Renal cortical epithelial cell (primary cell): ENCODE data around the gene TMCO2. TPM values are rescaled to one million over a fixed set of nuclear protein-coding genes. Genes with fewer than 3 reads are reported as not detected.
"Not testable (repeated sequence)": the region's sequence is repeated elsewhere in the genome, so short reads cannot be mapped to it uniquely, and the experiment has no call there.

Experiments
- DNase-seq: peaks from one replicate; pipeline ENCODE4 v3.0.0-alpha.2; 2011; ENCODE audit warnings: low read depth
- total RNA-seq: library from RNA; depleted of rRNA; stranded (reverse); fragments of >200 nt; gene quantifications from 2 replicates; pipeline ENCODE4 v1.2.3, GENCODE V29; 2014

Gene TMCO2
- total RNA-seq = not detected in 2 replicates

DNA sequence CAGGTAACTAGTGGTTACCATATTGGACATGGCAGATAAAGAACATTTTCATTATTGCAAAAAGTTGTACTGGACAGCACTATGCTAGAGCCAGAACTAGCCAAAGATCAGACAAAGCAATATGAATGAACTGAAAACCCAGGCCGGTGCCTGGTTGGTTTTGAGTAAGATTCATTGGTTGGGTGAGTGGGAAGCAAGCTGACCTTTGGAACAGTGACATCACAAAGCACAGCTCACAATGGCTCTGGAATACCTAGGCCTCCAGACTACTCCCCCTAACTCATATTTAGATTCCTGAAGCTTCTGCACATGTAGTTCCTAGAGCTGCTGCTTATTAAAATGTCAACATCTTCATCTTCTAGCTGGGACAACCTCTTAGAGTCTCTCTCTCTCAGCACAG, at the start of gene TMCO2:
Gene TMCO2, plus strand, starts transcription at position 283 of the 400 bp plus-strand sequence. Its CDS starts 57 bp downstream, at position 340.
- peak; percentile 31 for DNase-seq

DNA sequence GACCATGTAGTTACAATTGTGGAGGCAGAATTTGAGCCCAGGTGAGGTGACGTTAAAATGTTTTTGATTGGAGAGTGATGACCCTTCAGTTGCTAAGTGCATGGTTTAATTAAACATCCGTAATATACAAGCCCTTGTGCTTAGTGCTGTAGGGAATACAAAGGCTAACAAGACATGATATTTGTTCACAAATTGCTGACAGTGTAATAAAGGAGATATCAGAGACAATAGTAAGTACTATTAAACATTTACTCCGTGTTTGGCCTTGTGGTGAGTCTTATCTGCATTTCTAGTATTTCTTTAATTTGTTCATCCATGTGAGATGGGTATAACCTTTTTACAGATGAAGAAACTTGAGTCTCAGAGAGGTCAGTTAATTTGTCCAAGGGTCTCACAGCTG, 48.6 kb upstream of the TMCO2 start:
- no peak for DNase-seq

DNA sequence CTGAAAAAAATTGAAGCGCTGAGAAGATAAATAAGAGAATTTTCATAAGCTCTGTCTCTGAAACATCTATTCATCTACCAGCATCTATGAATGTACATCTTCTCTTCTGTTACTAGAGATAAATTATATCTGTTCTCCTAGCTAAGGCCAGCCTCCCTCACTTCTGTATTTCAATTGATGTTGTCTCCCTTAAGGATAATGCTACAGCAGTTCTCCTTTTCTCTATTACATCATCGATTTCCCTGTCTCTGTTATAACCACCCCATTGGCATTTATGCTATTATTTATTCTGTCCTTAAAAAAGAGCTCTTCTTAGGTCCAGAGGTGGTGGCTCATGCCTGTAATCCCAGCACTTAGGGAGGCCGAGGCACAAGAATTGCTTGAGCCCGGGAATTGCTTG, 42.9 kb upstream of the TMCO2 start:
- DNase-seq = no peak

DNA sequence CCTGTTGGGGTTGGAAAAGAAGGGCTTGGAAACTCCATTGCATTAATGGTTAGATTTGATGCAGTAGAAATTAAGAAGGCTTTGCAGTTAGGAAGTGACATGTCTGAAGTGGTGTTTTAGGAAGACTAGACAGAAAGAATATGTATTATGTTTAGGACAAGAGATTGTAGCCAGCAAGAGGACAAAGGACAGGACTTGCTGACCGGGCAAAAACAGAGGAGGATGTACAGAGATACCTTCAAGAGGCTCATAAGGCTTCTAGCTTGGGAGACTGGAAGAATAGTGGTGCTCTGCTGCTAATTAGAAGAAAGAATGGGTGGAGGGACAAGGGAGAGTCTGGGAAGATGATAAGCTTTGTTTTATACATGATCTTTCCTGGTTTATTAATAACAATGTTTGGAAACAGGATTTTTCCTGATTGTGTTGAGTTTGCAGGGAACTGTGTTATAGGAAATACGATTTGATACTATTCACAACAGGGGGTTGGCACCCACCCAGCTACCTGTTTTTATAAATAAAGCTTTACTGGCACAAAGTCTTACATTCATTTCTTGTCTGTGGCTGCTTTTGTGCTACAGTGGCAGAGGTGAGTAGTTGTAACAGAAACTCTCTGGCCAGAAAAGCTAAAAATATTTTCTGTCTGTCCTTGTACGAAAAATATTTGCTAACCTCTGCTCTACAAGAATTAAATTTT, 37.1 kb upstream of the TMCO2 start:
- DNase-seq = no peak

DNA sequence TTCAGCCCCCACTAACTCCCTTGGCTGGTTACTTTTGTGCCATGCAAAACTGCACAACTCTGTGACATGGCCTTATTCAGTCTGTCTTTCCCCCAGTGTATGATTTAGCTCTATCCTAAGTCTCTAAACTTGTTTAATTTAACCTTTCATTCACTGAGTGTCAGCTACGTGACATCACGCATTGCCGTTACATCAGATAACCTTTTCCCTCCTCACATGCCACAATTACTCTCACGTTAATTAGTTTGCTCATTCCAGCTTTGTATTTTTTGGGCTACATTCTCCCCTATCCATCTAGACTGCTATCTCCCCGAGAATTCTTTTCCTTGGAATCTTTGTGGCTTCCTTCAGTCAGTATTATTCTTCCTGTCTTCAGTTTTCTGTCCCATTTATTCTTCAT, 29.4 kb upstream of the TMCO2 start:
- DNase-seq = no peak

DNA sequence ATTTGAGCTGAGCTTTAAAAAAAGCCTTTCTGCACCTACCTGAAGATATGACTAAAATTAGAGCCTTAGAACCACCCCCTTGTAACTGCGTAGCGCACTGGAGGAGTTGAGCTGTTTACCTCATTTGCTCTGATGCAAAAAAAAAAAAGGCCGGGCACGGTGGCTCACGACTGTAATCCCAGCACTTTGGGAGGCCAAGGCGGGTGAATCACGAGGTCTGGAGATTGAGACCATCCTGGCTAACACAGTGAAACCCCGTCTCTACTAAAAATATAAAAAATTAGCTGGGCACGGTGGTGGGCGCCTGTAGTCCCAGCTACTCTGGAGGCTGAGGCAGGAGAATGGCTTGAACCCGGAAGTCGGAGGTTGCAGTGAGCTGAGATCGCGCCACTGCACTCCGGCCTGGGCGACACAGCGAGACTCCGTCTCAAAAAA, 26.2 kb upstream of the TMCO2 start:
- DNase-seq = not testable (repeated sequence)

DNA sequence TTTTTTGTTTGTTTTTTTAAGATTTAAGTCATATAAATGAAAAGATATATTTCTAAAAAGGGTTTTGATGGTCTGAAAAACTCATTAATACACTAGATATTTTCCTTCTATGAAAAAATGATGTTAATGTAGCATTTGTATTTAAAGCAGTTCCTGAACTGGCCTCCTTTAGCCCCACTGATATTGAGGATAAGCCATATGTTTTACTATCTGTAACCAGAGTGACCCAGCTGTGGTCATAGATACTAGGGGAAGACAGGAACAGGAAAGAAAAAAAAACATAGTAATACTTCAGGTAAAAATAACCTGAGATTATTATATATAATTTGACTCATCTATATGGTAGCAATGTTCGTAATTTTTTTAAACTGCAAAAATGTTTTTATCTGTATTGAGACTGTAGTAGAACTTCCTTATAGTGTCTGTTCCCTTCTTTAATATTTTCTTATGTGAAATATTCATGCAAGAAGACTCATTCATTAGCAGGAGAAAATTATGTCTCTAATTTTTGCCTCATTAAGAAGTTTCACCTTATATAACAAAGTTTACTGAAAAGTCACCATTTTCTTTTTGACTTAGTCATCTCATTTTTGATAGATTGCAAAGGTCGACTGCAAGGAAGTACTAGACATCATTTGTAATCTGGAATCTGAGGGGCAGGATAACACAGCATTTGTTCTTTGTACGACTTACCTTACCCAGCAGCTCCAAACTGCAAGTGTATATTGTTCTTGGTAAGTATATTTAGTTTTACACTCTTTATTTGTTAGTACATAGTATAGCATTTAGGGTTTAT, 25.6 kb upstream of the TMCO2 start:
- DNase-seq = no peak

DNA sequence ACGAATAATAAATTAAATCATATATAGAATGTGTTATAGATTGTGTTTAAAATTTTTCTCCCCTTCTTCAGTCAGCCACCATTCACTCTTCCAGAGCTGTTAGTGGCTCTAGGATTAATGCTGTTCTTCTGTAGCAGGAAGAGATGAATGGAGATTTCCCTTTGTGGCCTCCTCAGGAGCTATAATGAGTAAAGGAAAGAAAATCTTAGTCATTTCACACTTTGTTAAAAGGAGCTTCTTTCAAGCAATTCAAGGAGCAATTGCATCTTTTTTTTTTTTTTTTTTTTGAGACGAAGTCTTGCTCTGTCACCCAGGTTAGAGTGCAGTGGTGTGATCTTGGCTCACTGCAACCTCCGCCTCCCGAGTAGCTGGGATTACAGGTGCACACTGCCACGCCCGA, 23.7 kb upstream of the TMCO2 start:
- DNase-seq = no peak

DNA sequence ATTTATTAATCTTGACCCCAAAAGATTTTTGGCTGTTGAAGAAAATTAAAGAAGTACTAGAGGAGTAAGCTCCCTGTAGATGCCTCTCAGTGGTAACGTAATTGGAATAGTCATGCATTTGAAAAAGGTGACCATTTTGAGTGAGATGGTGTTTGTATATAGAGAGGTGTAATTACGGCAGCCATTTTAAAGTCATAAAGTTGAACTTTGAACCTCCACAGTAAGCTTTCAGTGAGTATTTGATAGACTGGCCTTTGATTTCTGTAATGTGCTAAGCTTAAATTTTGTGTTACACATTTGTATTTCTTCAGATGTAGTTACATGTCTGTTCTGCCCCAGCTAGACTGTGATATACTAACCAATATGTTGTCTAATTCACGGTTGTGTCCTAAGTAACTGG, 21.5 kb upstream of the TMCO2 start:
- DNase-seq = no peak

DNA sequence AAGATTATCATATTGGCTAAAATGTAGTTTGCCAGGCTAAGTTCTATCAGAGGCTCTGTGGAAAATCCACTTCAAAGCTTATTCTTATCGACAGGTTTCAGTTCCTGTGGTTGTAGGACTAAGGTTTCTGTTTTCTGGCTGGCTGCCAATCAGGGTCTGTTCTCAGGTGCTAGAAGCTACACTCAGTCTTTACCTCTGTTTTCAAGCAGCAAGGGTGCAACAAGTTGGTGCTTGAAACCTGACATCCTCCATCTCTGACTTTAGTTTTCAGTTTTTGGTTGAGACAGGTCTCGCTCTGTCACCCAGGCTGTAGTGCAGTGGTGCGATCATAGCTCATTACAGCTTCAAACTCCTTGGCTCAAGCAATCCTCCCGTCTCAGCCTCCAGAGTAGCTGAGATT, 15.3 kb upstream of the TMCO2 start:
- DNase-seq = no peak

DNA sequence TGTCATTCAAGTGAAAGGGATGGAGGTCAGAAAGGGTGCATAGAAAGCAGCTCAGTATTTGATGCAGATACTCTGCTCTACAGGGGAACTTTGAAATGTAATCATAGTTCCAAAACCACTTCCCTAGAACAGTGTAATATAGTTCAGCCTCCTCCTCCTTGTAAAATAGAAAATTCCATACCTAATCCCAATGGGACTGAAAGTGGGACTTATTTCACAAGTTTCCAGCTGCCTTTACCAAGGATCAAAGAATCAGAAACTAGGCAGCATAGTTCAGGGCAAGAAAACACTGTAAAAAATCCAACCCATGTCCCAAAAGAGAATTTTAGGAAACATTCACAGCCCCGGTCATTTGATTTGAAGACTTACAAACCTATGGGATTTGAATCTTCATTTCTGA, 8.1 kb upstream of the TMCO2 start:
- no peak for DNase-seq

DNA sequence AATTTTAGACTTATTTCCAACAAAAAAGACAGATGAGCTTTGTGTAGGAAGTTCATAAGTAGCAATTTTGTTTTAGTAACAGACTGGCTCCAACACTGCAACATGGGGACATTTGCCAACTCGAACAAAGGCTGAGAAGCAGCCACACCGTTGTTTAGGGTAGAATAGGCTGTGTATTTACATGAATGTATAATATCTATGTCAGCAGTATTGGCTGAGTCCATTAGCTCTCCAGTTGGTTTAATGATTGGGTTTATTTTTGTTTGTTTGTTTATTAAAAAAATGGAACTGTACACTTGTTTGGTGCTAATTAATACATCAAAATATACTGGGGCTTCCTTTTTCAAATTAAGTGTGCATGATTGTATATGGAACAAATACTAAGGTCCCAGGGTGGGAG, 7.3 kb upstream of the TMCO2 start:
- no peak for DNase-seq

DNA sequence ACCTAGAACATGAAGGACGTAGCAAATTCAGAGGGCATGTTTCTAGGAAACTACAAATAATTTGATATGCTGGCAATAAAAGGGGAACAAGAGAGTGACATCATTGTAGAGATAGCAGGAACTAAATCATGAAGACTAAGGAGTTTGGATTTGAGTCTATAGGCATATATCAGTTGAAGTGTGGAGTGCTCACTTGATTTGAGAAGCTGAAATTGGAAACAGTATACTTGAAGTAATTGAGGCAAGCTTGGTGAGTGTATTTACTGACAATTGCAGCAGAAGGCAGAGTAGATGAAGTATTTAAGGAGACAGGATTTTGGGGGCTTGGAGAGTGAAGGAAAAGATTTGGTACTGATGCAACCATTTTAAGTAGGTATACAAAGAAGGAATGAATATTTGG, 6.4 kb upstream of the TMCO2 start:
- DNase-seq = peak; percentile 9

DNA sequence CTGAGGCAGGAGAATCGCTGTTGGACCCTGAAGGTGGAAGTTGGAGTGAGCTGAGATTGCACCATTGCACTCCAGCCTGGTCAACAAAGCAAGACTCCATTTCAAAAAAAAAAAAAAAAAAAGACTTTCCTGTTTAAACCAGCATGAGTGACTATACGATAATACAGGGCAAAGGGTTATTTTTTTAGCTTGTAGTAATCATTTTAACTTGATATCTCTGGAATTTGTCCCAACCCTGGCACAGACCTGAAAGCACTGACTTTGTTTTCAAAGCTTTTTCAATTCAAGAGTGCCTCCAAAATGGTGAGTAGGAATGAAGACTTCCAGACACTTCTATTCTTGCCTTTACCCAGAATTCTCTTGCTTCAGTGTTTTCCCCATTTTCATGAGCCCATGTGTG, 4.4 kb upstream of the TMCO2 start:
- no peak for DNase-seq

DNA sequence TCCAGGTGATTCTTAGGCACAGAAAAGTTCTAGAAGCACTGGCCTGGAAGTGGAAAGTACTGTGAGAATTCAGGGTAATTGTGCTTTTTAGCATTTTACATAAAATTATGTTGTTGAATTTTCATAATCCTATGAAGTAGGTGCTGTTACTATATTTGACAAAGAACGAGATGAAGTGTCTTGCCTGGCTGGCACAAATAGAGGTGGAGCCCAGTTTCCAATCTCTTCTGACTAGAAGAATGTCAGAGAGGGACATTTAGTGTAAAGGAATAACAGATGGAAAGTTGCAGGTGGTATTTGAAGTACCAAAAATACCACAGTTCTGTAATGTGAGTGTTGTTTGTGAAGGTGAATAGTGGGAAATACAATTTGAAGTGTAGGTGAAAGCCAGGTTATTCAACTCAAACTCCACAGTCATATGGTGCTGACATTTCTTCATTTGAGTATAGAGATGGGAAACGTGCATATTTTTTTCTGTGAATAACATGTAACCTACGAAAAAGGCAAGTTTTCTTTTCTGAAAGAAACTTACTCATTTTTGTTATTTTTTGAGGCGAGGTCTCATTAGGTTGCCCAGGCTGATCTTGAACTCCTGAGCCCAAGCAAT, 3.5 kb upstream of the TMCO2 start:
- DNase-seq = no peak

DNA sequence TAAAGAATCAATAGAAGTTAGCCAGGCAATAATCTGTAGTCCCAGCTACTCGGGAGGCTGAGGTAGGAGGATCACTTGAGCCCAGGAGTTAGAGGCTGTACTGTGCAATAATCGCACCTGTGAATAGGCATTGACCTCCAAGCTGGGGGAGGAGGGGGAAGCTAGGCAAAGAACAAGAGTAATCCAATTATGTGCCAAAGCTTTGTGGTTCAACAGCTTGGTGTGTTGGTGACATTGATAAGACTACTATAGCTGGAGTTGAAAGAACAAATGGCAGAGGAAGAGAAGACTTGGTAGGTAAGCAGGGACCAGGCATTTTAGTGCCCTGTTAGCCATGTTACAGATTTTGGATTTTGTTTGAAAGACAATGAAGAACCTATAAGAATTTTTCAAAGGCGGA, 2.1 kb upstream of the TMCO2 start:
- no peak for DNase-seq

DNA sequence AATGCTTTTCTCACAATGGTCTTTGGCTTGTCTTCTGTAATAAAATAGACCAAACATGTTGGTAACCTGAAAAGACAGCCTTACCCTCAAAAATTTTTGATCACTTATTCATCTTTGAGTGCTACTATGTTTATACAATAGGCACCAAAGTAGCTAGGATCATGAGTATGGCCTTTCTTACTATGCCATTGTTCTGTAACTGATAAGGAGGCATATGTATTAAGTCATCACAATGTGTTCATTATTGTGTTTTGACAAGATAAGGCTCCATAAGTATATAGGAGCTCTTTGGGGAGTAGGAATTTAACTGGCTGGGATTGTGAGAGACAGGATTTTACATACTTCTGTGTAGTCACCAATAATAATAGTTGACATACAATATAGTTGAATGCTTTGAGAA, 675 bp downstream of the TMCO2 start:
- DNase-seq = no peak

DNA sequence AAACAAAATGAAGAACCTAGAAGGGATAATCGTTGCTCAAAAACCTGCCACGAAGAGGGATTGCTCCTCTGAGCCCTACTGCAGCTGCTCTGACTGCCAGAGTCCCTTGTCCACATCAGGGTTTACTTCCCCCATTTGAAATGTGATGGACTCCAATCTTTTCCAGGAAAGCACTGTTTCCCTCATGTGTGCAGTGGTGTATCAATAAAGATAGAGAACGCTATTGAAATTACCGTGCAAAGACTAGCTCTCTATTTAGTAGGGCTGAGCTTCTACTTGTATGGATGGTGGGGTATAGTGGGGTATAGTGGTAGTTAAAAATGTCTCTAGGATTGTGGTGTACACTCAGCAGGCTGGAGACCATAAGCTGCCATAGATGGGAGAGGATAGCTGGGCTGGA, 3.7 kb downstream of the TMCO2 start:
- DNase-seq = no peak

DNA sequence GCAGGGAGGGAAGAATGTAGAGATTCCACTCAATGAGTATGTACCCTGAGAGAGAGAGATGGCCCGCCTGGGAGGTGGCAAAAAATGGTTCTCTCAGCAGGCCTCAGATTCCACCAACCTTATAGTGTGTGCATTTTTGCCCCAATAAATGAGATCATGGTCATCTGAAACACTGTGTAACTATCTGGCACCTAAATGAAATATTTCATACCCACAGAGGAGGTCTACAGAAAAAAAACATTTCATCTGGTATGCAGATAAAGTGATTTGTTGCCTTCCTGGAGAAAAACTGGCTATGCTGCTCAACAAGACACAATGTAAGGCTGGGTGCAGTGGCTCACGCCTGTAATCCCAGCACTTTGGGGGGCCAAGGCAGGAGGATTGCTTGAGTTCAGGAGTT, 4.9 kb downstream of the TMCO2 start:
- DNase-seq = no peak

DNA sequence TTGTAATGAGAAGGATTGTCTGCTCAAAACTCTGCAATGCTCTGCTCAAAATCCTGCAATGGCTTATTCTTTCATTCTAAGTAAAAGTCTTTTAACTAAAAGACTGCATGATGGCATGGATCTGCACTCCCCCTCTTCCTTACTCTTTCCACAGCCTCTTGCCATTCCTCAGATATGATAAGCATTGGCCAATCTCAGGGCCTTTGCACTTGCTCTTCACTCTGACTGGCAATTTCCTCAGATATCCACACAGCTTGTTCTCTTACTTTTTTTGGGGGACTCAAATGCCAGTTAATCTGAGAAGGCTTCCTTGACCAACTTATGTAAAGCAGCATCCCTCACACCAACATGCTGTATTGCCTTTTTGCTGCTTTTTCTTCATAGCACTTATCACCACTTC, 7.5 kb downstream of the TMCO2 start:
- DNase-seq = no peak

DNA sequence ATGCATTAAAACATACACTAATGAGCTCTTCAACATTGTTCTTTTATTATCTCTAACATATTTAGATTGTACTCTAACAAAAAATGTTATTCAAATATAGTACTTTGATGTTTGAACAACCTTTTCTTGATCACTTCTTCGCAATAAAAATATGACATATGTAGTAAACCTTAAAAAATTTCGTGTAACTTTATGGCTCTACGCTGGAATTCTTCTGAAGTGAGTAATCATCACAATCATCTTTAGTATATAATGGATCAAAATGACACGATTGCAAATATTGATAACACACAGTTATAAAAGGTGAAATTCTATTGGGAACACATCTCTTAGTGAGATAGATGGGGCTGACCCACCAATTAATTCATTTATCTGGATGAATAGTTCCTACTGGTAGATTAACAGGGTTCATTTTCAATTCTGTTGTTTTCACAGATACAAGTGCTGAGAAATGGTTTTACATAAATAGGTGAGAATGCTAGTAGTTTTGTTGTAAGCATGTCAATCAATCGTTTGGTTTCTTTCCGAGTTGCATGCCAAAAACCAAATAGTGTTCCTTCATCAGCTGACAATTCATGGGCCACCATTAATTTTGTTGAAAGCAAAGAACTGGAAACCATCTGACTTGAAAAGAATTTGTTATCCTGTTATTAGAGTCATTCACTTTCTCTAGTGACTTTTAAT, 8.8 kb downstream of the TMCO2 start:
- DNase-seq = no peak

DNA sequence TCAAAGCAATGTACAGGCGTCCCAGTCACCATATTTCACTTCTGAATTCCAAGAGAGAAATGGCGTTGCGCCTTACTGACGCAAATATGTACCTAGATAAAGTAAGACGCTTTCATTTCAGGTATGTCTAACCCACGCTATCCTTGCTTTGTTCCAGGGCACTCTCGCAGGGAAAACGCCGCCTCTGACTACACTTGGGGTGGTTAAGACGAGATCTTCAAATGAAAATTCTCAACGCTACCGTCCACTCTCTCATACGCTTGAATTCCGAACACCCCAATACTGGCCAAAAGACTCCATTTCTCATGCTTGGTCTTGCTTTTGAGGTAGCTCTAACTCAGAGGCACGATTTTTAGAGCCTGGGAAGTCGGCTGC, 9.6 kb downstream of the TMCO2 start:
- DNase-seq = peak; percentile 45
